Breast epithelium (tissue), 3 donors: ENCODE data around the gene NDUFAF5.

Source experiments
- POLR2A ChIP-seq: fragments of 450-650 bp; IDR thresholded peaks from one replicate; pipeline ENCODE4 v1.6.1; 2016; ENCODE audit warnings: antibody characterized with exemption, mild to moderate bottlenecking, moderate library complexity
- POLR2AphosphoS5 ChIP-seq, 3 donors: sonication (generic); formaldehyde crosslinking; IDR thresholded peaks; one replicate each; pipeline ENCODE4 v1.6.1; 2017; ENCODE audit warnings: antibody characterized with exemption in 3 of 3
- TF ChIP-seq, protein P1 (sequence below), 3 donors: fragments of 450-650 bp; IDR thresholded peaks; one replicate each; pipeline ENCODE4 v1.5.1; 2016 to 2017; ENCODE audit warnings: antibody characterized with exemption in 3 of 3, mild to moderate bottlenecking in 3 of 3, moderate library complexity in 3 of 3

DNA sequence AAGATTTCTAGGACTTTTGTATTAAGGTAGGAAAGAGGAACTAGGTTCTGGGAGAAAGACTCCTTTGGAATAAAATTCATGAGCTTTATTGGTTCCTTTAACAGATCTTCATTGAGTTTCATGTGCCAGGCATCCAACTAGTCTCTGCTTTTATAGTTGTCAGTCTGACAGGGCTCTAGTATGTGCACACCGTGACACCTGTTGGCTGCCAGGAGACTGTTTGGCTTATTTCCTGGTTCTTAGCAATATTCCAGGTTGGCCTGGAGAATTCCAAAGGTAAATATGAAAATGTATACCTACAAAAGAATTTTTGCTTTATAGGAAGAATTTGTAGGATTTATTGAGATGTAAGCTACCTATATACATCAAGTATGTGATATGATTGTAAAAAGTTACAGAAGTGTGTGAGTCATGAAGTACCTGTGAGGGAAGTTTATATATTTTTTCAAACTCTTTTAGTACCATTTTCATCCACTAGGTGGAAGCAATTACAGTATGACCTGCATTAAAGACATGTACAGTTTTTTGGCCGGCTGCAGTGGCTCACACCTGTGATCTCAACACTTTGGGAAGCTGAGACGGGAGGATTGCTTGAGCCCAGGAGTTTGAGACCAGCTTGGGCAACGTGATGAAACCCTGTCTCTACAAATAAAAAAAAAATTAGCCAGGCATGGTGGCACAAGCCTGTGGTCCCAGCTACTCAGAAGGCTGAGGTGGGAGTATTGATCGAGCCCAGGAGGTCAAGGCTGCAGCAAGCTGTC lies 35.2 kb downstream of the NDUFAF5 start:
- TF ChIP-seq POLR2A (no peak), POLR2AphosphoS5 (IDR thresholded peaks at IDR 0.05) (no peak)
- TF ChIP-seq, protein P1, sequence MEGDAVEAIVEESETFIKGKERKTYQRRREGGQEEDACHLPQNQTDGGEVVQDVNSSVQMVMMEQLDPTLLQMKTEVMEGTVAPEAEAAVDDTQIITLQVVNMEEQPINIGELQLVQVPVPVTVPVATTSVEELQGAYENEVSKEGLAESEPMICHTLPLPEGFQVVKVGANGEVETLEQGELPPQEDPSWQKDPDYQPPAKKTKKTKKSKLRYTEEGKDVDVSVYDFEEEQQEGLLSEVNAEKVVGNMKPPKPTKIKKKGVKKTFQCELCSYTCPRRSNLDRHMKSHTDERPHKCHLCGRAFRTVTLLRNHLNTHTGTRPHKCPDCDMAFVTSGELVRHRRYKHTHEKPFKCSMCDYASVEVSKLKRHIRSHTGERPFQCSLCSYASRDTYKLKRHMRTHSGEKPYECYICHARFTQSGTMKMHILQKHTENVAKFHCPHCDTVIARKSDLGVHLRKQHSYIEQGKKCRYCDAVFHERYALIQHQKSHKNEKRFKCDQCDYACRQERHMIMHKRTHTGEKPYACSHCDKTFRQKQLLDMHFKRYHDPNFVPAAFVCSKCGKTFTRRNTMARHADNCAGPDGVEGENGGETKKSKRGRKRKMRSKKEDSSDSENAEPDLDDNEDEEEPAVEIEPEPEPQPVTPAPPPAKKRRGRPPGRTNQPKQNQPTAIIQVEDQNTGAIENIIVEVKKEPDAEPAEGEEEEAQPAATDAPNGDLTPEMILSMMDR (IDR thresholded peaks at IDR 0.05): peak; percentile 47 to 78 (median 69)
